Measurements from ENCODE around the gene SEMA4D.

SEMA4D gene

DNA sequence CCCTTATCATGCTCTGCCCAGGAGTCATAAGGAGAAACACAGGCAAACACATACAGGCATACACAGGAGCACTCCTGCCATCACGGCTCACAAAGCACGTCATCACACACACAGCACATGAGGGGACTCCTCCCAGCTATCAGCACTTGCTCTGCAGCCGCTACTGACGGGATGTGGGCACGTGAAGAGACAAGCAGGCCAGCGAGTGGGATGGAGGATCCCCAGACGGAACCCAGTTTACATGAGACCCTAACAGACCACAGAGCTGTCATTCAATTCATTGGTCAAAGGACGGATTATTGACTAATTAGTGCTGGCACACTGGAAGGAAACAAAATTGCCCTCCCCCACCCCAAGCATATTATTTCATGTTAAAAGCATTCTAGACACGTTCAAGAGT, 53.6 kb downstream of the SEMA4D start:
- DNase-seq (ENCODE audit: low read depth), result no peak

DNA sequence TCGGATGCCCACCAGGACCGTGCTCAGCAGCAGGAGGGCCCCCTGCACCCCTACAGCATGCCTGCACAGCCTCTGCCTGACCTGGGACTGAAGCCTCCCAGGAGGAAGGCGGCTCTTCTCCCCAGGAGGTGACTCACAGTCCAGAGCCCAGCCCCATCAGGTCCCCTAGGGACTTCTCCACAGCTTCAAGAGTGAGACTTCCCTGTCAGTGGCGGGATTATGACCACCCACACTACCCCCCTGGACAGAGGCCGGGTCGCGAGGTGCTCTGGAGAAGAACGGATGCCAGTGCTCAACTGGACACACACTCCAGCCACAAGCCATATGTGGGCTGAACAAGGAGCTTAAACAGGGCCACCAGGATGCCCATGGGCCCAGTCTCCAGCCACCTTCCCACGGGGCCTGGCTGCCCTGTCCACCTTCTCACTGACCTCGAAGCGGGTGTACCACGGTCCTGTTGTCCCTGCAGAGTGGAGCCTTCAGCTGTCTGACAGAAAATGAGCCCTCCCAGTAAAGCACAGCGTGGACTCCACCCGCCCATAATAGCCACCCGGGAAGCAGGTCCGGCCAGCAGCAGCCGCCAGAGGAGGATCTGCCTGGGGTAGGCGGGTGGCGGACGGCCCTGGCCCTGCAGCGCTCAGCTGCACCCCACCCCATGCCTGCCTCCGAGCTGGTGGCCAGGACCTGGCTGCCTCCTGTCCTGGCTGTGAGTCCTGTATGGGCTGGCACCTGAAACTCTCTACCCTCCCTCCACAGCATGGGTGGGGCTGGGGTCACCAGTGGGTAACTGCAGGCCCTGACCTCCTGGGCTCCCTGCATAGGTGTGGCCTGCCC, 54.7 kb downstream of the SEMA4D start:
- no peak for DNase-seq (ENCODE audit: low read depth)

- no peak for DNase-seq (ENCODE audit: low read depth)
Measured at GRCh38 chr9:89442501-89442978, 55.4 kb downstream of the SEMA4D start.

DNA sequence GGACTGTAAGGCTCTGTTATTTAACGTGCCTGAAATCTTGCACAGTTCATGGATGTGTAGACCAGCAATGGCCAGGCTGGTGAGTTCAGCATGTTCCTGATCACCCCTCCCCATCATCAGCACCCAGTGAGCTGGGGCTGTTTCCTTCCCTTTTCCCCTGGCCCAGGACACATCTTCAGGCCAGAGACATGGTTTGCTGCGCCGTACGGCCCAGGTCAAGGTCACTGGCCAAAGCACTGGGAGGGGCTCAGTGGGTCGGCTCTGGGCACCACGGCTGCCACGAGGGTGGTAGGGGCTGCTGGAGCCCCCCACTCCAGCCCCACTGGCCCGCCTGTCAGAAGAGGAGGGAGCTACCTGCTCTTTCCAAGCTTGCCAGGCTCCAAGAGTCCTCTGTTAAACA, 55.9 kb downstream of the SEMA4D start:
- DNase-seq (ENCODE audit: low read depth), result no peak

DNA sequence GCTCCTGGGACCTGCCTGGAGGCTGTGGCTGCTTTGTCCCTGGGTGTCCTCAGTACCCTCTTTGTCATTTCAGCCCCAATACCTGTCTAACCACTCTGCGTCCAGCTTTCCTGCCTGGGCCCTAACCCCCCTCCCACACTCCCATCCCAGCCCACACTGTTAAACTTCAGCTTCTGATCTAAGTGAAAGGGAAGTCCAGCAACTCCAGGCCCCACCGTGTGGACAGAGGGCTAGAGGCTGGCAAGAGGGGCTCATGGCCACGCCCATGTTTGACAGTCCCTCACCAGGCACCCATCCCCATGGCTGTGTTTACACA, 56.3 kb downstream of the SEMA4D start:
- no peak for DNase-seq (ENCODE audit: low read depth)

DNA sequence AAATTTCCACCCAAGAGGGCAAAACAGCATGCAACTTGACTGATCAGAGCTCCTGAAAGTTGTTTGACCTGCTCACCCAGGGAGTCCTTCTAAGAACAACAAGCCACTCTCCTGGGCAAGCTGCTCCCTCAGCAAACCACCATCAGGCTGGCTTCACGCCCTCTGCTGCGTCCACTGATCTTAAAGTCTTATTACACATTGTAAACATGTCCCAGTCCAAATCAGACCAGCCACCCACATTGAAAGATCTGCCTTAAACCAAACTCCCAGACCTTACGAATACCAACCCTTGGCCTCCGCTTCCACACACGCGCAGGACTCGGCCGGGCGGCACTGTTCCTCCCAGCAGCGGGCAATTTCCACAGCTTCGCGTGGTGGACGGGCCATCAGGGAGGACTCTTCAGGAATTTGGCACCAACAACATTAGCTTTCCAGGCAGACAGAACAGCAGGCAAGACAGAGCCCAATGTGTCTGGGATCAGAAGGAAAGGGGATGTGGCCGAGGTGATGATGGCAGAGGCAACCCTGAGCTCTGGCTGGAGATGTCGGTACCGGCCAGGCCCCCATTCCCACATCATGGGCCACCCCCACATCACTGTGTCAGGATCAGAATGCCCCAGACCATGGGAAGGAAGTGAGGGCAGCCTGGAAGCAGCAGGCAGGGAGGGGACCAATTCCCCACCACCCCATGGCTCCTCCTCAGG, 56.8 kb downstream of the SEMA4D start:
- no peak for DNase-seq (ENCODE audit: low read depth)

- no peak for DNase-seq (ENCODE audit: low read depth)
Measured at GRCh38 chr9:89440548-89440947, 57.4 kb downstream of the SEMA4D start.

DNA sequence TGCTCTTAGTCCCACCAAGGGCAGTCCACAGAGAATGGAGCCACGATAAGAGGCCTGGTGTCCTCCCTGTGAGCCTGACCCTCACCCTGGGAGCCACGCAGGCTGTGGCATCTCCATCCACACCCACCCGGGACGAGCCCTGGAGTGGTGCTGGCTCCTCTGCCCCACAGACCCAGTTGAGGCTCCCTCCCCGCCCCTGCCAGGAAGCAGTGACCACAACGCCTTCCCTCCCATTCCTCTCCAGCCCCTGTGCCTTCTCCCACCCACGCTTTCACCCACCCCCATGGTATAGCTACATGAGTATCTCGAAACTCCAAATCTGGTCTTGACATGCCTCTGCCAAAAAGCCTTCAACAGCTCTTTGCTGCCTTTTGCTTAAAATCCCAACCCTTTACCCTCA, 57.9 kb downstream of the SEMA4D start:
- no peak for DNase-seq (ENCODE audit: low read depth)

DNA sequence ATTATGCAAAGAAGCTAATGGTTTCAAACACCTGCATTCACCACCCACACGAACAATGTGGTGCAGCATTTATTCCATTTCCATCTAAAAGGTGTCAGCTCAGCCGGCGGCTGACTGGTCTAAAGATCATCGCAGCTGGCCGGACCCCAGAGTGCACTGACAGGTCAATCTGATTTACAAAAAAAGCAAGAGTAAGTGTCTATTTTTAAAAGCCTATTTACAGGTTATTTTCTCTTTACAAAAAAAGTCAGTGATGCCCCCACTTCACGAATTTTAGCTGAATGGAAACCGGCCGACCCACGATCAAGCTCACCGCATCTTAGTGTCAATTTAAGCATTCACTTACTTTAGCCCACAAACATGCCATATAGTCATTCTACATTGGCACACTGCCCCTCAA, 58.3 kb downstream of the SEMA4D start:
- no peak for DNase-seq (ENCODE audit: low read depth)

GRCh38 chr9:89438194-89438593, 59.7 kb downstream of the SEMA4D start:
- DNase-seq (ENCODE audit: low read depth), result no peak

DNA sequence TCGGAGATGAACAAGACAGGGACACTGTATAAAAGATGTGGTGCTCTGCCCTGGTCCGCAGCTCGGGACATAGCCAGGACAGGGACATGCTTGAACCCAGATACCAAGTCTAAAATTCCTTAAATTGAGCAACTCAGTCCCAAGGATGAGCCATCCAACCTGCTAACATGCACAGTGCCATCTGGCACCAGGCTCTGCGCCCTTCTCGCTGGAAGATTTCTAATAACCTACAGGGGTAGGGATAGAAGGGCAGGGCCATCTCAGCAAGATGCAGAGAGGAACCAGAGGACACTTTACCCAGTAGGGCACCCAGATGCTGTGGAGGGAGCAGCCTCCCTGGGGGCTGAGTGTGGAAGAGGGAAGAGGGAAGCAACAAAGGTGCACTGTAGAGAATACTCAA, 60.1 kb downstream of the SEMA4D start:
- no peak for DNase-seq (ENCODE audit: low read depth)

DNA sequence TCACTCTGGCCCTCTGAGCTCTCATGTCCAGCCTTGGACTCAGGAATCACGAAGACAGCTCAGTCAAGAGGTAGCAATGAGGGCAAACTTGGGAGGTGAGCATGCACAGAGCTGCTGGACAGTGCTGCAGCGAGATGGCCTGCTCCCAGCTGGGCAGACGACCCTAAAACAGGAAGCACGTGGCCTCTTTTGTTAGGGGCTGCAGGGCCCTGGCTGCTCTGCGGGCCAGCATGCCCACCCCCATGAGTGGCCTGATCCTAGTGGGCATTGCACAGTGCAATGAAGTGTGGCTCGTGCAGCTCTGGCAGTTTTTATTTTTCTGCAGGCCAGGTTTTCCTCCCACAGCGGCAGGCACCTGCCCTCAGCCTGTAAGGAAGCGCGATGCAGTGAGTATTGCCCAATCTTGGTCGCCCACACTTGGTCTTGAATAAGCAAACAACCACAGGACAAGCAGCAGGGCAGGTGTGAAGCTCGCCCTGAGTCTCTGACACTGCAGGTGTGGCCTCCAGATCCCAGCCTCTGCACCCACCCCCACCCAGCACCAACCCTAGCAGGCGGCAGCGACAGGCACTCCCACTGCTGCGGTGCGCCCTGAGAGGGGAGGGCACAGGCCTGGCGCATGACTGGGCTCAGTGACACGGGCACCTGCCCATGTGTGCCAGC, 60.8 kb downstream of the SEMA4D start:
- DNase-seq (ENCODE audit: low read depth), result no peak

- DNase-seq (ENCODE audit: low read depth), result no peak
Measured at GRCh38 chr9:89436326-89436725, 61.6 kb downstream of the SEMA4D start.

- DNase-seq (ENCODE audit: low read depth), result no peak
Measured at GRCh38 chr9:89435071-89435823, 62.7 kb downstream of the SEMA4D start.

DNA sequence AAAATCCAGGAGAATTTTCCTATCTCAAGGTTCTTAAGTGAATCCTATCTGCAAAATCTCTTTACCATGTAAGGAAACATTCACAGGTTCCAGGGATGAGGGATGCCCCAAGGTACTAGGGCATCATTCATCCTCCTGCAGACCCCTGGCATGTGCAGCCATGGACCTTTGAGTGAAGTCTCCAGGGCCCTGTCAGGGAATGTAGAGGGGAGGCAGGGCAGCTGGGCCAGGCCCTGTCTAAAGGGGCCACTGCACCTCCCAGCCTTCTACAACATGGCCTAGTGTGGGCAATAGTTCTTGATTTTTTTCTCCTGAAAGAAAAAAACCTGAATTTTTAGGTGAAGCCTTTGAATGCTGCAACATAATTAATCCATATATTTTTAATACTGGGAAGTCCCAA, 63.3 kb downstream of the SEMA4D start:
- no peak for DNase-seq (ENCODE audit: low read depth)

DNA sequence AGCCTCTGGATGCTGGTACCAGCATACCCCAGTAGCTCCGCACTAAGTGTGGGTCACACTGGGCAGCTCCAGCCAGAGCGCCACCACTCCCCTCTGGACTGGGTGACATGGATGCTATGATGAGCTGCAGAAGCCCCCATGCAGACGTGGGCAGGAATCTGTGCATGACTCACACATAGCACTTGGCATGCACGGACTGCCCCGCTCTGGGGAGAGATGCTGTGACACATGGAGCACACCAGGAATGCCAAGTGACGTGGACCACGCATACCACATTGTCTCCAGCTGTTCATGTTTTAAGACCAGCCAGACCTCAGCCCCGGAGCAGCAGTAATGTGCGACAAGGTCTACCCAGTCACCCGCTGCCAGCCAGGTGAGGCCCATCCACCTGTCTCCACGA, 64.1 kb downstream of the SEMA4D start:
- DNase-seq (ENCODE audit: low read depth), result no peak

- DNase-seq (ENCODE audit: low read depth), result no peak
Measured at GRCh38 chr9:89432986-89433530, 64.9 kb downstream of the SEMA4D start.

- DNase-seq (ENCODE audit: low read depth), result no peak
Measured at GRCh38 chr9:89431930-89432725, 65.8 kb downstream of the SEMA4D start.

DNA sequence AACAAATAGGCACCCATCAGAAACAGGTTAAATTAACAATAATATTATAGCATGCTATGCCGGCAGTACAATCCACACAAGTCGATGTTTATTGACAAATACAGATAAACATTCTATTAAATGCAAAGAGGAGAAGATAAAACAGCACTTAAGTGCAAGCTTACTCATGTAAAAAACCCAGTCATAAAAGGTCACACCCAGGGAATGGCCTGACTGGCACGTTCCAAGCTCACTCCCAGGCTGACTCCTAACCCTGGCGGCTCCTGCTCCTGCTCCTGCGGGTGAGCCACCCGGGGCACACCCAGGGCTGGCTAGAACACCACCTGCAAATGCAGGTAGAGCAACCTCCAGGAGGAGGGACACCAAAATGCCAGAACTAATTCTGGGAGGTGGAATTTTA, 66.9 kb downstream of the SEMA4D start:
- no peak for DNase-seq (ENCODE audit: low read depth)

DNA sequence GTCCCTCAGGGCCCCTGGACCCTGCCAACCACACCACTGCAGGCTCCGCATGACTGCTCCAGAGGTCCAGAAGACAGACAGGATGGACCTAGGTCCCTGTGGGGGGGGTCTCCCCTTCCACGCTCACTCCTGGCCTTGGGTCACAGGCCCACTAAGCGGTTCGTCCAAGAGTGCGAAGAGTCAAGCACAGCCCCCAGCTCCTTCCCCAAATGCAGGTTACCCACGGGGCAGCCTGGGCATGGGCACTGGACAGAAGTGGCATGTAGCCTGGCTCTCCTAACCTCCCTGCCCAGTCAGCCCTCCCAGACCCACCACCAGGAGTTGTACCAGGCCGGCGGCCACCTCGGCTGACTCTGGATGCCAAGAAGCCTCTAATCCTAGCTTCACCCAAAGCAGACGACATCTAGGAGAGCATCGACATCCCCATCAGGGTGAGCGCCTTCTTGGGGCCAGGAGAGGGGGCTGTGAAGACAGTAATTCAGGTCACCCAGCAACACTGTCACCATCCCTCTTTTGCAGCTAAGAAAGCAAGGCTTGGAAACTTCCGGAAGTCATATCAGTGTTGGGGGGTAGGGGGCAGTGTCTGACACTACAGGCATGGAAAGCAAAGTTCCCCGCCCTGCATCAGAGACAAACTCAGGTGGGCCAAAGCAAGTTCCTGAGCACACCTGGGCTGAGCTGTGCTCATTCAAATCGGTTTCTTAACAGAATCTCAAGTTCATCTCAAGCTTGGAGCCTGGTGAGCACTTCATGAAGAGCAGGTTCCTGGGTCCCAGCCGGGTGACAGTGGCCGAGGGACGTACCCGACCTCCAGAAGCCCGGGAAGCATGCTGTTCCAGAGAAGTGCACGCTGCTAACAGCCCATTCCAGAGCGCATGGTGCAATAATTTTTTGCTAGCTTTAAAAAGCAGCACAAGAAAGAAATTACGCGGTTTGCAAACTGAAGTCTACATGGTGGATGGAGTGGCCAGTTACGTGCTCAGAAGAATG, 68.7 kb downstream of the SEMA4D start:
- DNase-seq (ENCODE audit: low read depth), result no peak

All from fibroblast of the conjunctiva (primary cell).